Muscle of back (tissue), 11 donors: ENCODE results near the gene IL5RA. TPM values are rescaled to one million over a fixed set of nuclear protein-coding genes. Genes with fewer than 3 reads are reported as not detected.

Source experiments
- DNase-seq, 3 donors: peaks; one replicate each; pipeline versions ENCODE4 v3.0.0 to v3.0.0-alpha.2; 2013
- polyA plus RNA-seq, 10 donors: library from polyadenylated mRNA; unstranded; fragments of 120-200 nt; gene quantifications; one replicate each; pipeline ENCODE4 v1.2.1, GENCODE V29; 2013; ENCODE audit not compliant: insufficient read length in 10 of 10

IL5RA gene
- polyA plus RNA-seq, 10 donors, result 0.05 to 0.46 (median 0.18) TPM; not detected in 3

DNA sequence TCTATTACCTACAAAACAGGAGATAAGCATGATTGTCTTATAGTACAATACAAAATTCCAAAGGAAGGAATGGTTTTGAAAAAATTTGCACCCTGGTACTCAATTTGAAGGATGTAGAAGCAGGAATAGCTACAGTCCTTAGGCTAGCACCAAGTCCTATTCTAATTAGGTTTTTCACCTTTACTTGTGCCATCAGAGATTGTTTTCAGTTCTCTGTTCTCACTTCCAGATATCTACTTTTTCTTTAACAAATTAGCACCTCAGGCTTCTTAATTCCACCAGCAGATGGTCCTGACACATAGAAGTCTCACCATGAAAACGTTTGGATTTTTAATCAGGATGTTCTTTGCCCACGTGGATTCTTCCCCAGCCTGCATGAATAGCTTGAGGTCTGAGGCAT lies 43.8 kb downstream of the IL5RA start:
- no peak for DNase-seq

DNA sequence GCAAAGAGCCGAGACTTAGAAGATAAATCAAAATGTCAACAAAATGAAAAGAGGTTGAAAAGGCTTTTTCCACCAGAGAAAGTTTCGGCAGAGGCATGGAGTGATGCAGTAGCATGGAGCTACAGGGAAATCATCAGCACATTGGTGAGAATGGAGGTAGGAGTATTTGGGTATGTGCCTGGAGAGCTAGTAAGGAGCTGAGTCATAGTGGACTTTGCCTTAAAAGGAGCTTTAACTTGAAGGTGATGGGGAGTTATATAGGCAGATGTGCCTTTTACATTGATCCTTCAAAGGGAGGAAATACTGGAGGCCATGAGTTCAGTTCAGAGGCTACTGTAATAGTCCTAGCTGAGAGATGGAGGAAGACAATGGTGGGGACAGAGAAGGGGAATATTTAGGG lies 44.3 kb downstream of the IL5RA start:
- no peak for DNase-seq

DNA sequence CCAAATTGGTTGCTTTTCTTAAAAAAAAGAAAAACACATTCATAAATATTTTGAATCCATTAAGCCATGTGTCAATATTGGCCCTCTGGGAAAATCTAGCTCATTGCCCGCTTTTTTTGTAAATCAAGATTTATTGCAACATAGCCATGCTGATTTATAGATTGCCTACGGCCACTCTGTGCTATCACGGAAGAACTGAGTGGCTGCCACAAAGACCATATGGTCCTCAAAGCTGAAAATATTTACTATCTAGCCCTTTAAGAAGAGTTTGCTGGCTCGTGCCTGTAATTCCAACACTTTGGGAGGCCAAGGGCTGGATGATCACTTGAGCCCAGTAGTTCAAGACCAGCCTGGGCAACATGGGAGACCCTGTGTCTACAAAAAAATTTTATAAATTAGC lies 45.9 kb downstream of the IL5RA start:
- DNase-seq, result no peak

DNA sequence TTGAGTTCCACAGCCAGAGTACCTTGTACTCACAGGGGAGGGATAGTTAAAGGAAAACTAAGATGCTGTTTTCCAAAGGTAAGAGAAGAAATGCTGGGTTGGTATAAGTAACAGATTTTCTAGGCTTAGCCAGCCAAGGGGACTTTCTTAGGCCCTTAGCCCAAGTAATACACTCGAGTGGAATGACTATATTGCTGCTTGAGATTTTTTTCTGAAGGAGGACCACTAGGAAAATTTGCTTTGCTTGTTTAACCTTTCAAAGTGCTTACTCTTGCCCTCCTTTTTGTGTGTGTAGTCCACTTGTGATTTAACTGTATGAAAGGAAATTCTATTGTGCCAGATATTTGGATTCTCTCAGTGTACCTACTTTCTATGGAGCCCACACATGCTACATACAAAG lies 50.5 kb downstream of the IL5RA start:
- DNase-seq, result no peak

DNA sequence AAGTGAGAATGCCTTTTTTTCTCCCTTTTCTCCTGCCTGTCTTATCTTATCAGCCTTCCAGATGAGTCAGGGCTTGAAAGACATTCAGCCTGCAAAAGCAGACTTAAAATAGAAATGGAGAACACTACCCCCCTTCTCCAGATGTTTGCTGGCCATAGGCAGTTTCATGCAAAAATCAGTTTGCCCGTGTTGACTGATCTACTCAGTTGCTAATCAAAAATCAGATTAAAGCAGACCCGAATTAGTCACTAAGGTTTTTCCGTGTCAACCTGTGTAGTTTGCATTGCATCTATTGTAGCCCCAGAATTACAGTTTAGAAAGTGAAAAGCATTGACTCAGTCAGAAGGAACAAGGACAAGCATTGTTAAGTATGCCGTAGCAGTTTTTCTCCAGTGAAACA lies 56.2 kb downstream of the IL5RA start:
- no peak for DNase-seq

DNA sequence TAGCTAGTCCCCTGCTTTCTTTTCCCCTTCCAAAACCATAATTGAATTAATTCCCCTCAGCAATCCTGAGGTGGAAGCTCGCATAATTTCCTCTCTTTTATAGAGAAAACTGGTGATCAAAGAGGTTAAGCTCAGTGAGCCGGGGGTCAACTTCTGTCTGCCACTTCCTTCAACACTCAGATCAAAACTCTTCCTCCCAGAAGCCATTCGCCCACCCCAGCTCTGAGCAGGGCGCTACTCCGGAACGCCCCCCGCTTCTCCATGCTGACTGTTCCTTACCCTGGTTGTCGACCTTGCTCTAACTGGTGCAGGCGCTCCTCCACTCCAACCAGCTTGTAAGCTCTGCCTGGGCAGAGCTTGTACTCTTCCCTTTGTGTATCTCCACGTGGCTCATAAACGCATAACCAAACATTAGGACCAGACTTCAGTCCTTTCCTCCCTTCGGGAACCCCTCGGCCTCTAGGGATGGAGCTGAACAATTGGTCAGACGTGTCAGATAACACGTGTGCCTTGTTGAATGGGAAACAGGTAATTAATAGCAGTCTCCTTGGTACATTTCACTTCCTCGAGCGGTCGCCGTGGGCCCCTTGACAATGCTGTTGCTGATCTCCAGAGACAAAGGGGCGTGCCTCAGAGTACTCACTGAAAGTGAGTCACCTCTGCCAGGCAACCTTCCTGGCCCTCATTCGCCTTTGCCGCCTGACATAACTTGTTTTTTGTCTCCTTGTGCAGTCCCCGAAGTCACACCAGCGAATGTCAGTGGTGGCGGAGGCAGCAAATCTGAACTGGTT lies 71.8 kb downstream of the IL5RA start:
- DNase-seq, result peak in 1 of 3 donors; percentile 25

DNA sequence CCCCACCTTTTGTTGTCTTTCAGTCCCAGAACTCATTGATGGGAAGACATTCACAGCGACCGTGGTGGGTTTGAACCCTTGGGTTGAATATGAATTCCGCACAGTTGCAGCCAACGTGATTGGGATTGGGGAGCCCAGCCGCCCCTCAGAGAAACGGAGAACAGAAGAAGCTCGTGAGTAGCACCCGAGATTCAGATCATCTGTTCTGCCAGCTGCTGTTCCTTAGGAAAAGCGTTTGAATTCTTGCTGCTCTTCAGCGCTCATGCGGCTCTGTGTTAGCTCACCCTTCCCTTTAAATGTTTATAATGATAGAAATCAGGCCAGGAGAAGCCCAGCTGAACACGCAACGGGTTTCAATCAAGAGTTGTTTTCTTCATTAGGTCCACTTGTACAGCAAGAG lies 73.0 kb downstream of the IL5RA start:
- no peak for DNase-seq

DNA sequence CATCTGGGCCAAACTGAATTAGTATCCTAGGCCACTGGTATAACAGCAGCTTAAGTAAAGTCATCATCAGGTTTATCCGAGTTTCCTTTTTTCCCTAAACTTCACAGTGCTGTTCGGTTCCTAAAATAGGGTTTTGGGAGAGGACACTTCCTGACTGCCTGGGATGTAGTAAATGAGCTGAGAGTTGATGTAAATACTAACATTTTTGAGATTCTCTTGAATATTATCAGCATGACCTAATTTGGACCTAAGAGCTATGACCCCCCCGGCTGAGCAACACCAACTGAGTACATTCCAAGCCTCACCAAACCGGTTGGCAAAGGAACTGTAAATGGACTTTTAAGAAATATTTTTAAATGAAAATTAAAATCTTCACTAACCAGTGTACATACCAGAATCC lies 78.8 kb downstream of the IL5RA start:
- DNase-seq, result no peak

DNA sequence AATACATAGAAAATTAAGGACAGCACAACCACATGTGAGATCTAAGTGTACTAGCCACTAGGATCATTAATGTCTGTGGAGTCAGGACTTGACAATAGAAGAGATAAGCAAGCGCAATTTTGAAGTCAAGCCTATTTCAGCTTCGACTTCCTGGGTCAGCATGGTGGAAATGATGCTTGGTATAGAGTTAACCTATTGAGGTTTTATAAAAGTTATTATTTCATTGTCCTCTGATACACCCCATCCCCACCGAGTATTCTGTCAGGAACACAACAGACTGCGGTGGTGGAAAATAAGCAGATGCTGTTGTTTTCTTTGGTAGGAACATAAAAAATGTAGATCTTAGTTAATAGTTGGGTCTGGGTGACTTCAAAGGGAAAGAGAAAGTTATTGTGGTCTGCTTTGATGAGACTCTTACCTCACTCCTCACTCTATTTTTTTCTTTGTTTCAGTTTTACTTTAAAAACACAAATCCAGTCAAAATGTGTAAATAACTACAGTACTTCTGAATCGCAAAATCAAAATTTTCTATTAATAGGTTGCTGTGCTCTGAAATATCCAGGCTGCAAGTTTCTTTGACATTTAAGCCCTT lies 82.1 kb downstream of the IL5RA start:
- DNase-seq, result no peak

DNA sequence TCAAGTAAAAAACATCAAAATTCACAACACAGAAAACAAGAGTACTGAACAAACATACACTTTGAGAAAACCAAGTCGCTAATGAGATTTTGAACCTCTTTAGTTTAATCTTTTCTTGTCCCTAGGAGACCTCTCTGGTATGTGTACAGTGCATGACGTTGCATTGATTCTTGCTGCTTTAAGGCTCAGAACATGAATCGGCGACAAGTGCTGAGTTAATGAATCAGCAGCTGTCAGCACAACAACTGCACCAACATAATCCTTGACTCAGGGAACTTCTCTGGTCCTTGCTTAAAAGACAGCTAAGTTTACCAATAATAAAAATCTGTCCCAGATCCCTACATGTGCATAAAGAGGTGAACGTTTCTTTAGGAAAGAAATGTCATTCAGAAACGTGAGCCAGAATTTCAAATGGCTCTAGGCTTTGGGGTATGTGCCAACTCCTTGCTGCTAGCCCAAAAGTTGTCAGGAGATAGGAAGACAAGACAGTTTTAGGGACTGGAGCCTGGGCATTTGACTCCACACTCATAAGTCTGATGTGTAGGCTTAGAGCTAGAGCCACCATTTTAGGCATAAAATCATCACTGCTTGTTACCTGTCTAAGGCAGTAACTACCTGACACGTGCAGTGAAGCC lies 86.9 kb downstream of the IL5RA start:
- no peak for DNase-seq

DNA sequence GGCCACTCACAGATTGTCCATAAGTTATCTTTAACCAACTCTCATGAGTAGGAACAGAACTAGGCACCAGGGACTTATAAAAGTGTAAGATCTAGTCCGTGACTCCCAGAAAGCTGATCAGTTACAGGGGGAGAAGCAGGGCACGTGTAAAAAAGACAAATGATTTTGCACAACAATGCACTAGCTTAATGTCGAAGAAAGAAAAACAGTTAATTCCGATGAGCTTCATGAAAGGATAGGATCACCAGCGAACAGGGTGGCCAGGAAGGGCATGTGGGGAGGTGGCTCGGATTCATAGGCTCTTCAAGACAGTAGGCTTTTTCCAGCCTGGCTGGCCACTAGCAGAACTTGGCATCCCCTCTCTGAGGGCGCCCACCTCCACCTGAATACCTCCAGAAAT lies 90.0 kb downstream of the IL5RA start:
- DNase-seq, result no peak

Other genes with a start within 250 kb of the IL5RA start
- 10 to 100 TPM; 13.4 to 23.6 (median 18.1) TPM for gene TRNT1, start 16.6 kb upstream of the IL5RA start, polyA plus RNA-seq
- 10 to 100 TPM; 32.1 to 49.7 (median 41.1) TPM for gene CRBN, start 69.3 kb upstream of the IL5RA start, polyA plus RNA-seq